Astrocyte of the cerebellum (primary cell): ENCODE data around the gene CCDC61.
A peak's percentile ranks its signal among the peaks of the same experiment; 100 is the strongest.

Experiments used
- DNase-seq: peaks from one replicate; pipeline ENCODE4 v3.0.0-alpha.2; 2011; ENCODE audit warnings: low read depth
- H3K4me3 ChIP-seq: 2 replicates; pipeline ENCODE4 v1.5.1; 2011; ENCODE audit warnings: mild to moderate bottlenecking, low read depth, low read length, moderate library complexity
- in situ Hi-C: cut with HindIII; loops from 2 replicates; pipeline ENCODE4 v1.10.0; 2017; ENCODE audit warnings: low sequenced_read_pairs
- TF ChIP-seq, protein P1 (sequence below): IDR thresholded peaks from 2 replicates; pipeline ENCODE4 v1.5.1; 2012; ENCODE audit warnings: low read length, low read depth, moderate library complexity, mild to moderate bottlenecking; ENCODE audit errors: missing control alignments

The CCDC61 gene, protein sequence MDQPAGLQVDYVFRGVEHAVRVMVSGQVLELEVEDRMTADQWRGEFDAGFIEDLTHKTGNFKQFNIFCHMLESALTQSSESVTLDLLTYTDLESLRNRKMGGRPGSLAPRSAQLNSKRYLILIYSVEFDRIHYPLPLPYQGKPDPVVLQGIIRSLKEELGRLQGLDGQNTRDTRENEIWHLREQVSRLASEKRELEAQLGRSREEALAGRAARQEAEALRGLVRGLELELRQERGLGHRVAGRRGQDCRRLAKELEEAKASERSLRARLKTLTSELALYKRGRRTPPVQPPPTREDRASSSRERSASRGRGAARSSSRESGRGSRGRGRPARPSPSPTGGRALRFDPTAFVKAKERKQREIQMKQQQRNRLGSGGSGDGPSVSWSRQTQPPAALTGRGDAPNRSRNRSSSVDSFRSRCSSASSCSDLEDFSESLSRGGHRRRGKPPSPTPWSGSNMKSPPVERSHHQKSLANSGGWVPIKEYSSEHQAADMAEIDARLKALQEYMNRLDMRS

DNA sequence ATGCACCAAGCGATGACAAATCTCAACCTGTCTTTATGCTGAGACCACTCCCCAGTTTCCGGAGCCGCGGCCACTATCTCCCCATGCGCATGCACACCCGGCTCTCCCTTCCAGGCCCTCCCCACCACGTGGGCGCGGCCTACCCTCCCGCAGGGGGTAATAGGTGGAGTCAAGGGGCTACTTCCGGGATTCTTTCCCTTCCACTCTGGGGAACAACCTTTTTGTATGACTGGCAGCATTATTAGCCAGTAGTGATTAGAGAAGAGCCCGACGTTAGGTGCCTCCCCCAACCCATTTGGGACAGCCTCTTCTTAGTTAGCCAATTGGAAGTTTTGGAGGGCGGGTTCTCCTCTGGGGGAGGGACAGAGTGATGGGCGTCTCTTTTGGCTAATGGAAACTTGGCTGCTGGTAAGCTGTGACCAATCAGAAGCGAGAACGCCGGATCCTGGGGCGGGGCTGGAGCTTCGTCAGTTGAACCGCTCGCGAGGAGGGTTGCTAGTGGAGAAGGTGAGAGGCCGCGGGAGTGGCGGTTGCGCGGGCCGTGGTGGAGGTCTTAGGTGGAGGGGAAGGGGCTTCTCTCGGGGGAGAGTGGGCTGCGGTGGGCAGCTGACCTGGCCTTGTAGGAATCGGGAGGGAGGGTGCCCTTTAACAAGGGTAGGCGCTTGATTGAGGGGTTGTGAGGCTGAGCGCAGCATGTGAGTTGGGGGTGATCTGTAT is at the start of gene CCDC61:
CCDC61 (plus strand) TSS at position 470 of the 717 bp plus-strand sequence. CDS start 7,552 bp downstream, outside the sequence.
- H3K4me3 ChIP-seq = peak within 1 kb of the TSS; percentile 89
- in situ Hi-C loops = no loop called here
- peak; percentile 99 for DNase-seq
- TF ChIP-seq, protein P1, sequence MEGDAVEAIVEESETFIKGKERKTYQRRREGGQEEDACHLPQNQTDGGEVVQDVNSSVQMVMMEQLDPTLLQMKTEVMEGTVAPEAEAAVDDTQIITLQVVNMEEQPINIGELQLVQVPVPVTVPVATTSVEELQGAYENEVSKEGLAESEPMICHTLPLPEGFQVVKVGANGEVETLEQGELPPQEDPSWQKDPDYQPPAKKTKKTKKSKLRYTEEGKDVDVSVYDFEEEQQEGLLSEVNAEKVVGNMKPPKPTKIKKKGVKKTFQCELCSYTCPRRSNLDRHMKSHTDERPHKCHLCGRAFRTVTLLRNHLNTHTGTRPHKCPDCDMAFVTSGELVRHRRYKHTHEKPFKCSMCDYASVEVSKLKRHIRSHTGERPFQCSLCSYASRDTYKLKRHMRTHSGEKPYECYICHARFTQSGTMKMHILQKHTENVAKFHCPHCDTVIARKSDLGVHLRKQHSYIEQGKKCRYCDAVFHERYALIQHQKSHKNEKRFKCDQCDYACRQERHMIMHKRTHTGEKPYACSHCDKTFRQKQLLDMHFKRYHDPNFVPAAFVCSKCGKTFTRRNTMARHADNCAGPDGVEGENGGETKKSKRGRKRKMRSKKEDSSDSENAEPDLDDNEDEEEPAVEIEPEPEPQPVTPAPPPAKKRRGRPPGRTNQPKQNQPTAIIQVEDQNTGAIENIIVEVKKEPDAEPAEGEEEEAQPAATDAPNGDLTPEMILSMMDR = no peak

DNA sequence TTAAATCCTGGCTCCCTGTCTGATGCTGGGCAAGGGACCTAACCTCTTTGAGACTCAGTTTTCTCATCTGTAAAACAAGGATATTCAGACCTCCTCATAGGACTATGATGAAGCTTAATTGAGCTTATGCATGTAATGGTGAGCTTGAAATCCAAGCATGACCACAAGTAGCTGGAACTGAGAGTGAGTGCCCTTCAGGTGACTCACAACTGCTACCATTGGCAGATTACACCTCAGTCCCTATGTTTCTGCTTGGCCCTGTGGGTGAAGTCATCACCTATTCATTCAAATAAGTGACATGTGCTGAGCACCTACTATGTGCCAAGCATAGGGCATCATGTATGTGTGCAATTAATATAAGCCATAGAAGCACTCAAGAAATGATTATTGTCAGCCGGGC is 47.3 kb upstream of the CCDC61 start:
- no peak overlapping the region for H3K4me3 ChIP-seq
- in situ Hi-C loops = no loop called here
- TF ChIP-seq, protein P1 = no peak
- peak; percentile 41 for DNase-seq

DNA sequence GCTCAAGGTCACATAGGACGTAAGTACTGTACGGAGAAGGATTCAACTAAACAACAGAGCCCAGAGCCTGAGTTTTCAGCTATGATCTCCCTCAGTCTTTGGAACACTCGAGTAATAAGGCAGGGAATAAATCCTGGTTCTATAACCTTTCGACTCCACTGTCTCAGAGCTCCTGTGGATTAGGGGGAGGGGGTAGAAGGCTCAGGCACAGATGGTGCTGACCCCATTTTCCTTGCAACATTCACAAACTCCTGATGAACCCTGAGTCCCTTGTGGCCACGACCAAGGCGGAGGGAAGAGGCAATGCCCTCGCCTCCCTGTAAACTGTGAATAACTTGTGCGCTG is 43.0 kb upstream of the CCDC61 start:
- no peak for DNase-seq
- TF ChIP-seq, protein P1 = no peak
- in situ Hi-C loops = no loop called here
- no peak overlapping the region for H3K4me3 ChIP-seq

DNA sequence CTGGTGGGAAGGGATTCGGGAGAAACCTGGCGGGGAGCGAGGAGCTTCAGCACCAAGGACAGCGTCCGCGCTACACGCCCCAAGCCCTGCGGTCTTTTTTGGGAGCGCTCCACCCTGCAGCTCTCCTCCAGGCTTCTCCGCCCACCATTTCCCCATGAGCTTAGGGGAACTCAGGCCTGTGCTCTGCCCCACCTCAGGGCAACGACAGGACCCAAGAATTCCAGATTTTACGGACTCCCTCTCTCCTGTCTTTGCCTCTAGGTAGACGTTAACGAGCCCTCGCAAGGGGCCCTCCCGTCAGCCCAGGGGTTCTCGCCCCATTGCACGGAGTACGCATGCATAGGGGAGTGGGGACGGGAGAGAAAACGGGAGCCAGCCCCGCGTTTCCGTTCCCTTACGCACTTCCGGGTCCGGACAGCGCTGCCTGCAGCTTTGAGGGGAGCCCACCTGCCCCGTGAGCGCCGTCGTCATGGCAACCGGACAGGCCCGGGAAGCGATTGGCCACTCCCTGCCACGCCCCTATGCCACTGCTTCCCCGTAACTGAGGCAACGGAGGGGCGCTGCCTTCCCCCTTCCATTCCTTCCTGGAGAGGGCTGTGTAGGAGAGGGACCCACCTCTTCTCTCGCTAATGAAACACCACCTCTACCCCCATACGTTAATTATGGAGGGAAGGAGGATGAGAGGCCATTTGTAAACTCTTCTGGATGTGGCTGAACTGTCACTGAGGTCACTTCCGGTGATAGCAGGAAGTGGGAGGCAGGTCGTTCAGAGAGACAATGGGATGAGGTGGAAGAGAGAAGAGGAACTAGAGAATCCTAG is 42.4 kb upstream of the CCDC61 start:
- TF ChIP-seq, protein P1 = no peak
- DNase-seq = peak; percentile 6
- H3K4me3 ChIP-seq = no peak overlapping the region
- in situ Hi-C loops = no loop called here

DNA sequence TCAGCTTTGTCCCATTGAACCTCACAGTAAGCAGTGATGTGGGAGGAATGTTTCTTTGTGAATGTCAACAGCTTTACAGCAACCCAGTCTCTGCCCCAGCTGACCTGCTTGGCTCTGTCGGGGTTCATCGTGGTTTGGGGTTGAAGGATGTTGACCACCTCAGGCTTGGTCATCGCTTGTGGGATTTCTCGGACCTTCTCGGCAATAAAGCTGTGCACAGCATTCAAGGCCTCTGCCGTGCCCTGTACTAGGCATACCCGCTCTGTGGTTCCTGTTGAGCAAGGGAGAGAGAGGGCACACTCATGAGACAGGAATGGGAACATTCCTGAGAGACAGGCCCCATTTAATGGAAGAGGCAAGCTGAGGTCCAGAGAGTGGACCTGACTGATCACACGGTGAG is 41.6 kb upstream of the CCDC61 start:
- no peak overlapping the region for H3K4me3 ChIP-seq
- in situ Hi-C loops = no loop called here
- DNase-seq = no peak
- TF ChIP-seq, protein P1 = no peak

DNA sequence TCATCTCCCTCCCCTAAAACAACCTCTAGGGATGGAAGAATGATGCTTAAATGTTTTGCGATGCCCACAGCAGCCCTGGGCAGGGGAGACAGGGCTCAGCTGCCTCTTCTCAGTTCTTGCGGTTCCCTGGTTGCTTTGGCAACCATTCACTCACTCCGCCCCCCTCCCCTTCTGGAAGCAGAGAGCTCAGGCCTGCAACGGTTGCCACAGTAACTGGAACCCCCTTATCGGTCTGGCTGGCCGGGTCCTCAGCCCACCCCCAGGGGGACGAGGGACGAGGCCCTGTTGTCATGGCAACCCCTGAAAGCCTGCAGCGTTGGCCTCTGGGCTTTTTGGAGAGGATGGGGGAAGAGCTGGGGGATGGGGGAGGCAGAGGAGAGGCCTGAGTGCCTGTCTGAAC is 41.1 kb upstream of the CCDC61 start:
- no peak for DNase-seq
- TF ChIP-seq, protein P1 = no peak
- in situ Hi-C loops = no loop called here
- H3K4me3 ChIP-seq = no peak overlapping the region
